Endodermal cell (in vitro differentiated cells): ENCODE results near the gene TMEM204. TPM values are rescaled to one million over a fixed set of nuclear protein-coding genes. Genes with fewer than 3 reads are reported as not detected.

Experiments
- DNase-seq: peaks from one replicate; pipeline ENCODE4 v3.0.0-alpha.2; 2017
- H3K27ac ChIP-seq: 2 replicates; pipeline ENCODE4 v1.5.1; 2013; ENCODE audit warnings: mild to moderate bottlenecking, low read depth, low read length, moderate library complexity
- H3K27me3 ChIP-seq: 2 replicates; pipeline ENCODE4 v1.6.1; 2013; ENCODE audit warnings: mild to moderate bottlenecking, low read length, moderate library complexity; ENCODE audit not compliant: insufficient read depth, control insufficient read depth, poor library complexity, severe bottlenecking
- H3K36me3 ChIP-seq: 2 replicates; pipeline ENCODE4 v1.7.0; 2013; ENCODE audit warnings: mild to moderate bottlenecking, low read length, moderate library complexity; ENCODE audit not compliant: control insufficient read depth, insufficient read depth
- H3K4me1 ChIP-seq: one replicate; pipeline ENCODE4 v1.7.0; 2013; ENCODE audit warnings: low read length; ENCODE audit not compliant: control insufficient read depth, insufficient read depth
- H3K4me3 ChIP-seq: 2 replicates; pipeline ENCODE4 v1.5.1; 2013; ENCODE audit warnings: mild to moderate bottlenecking, low read length, moderate library complexity
- H3K9ac ChIP-seq: 2 replicates; pipeline ENCODE4 v1.6.1; 2013; ENCODE audit warnings: mild to moderate bottlenecking, low read length, moderate library complexity; ENCODE audit not compliant: poor library complexity, severe bottlenecking; ENCODE audit errors: extremely low read depth
- H3K9me3 ChIP-seq: 2 replicates; pipeline ENCODE4 v1.6.1; 2013; ENCODE audit warnings: mild to moderate bottlenecking, low read length, moderate library complexity; ENCODE audit not compliant: control insufficient read depth
- H3K27ac Mint-ChIP-seq: 2 replicates; pipeline ENCODE4 v1.8.0; 2020; ENCODE audit warnings: mixed read lengths
- H3K27me3 Mint-ChIP-seq: 2 replicates; pipeline ENCODE4 v1.8.0; 2021; ENCODE audit warnings: mild to moderate bottlenecking, mixed read lengths; ENCODE audit not compliant: insufficient read depth
- H3K36me3 Mint-ChIP-seq: 2 replicates; pipeline ENCODE4 v1.8.0; 2020; ENCODE audit warnings: low read depth, mixed read lengths
- H3K4me1 Mint-ChIP-seq: 2 replicates; pipeline ENCODE4 v1.8.0; 2020; ENCODE audit warnings: mixed read lengths
- H3K4me3 Mint-ChIP-seq: 2 replicates; pipeline ENCODE4 v1.8.0; 2020; ENCODE audit warnings: mild to moderate bottlenecking, moderate library complexity, mixed read lengths
- H3K9me3 Mint-ChIP-seq: 2 replicates; pipeline ENCODE4 v1.8.0; 2020; ENCODE audit warnings: mild to moderate bottlenecking, mixed read lengths
- CTCF ChIP-seq: fragments of 200-600 bp; sonication (generic); conservative IDR thresholded peaks from 2 replicates; pipeline ENCODE4 v1.5.0; 2021; ENCODE audit warnings: antibody characterized with exemption, mild to moderate bottlenecking
- WGBS, 2 experiments: methylation state at CpG; one replicate each; pipeline versions ENCODE4 v1.1.5 to v1.1.7; 2013; ENCODE audit warnings: missing lambda C conversion rate in 2 of 2, mixed read lengths in 1 of 2; ENCODE audit not compliant: insufficient coverage in 1 of 2, insufficient read length in 1 of 2; 5-methylcytosine and 5-hydroxymethylcytosine counted together
- total RNA-seq, 2 donors: library from RNA; stranded (reverse); fragmentation: NEBNext Ultra II Directional in 1 of 2; extraction: Animal tissue kit (Norgen Biotek cat#: 25700) in 1 of 2; gene quantifications; 2 replicates in 1 of 2; 3 replicates in 1 of 2; pipeline ENCODE4 v1.2.1, GENCODE V29; 2021

The TMEM204 gene
- total RNA-seq, 2 donors from 2014 or later = not detected

- no peak overlapping the region for H3K27ac Mint-ChIP-seq
- no peaks in the 10 kb centered on the region for H3K27me3 Mint-ChIP-seq
- no peak for DNase-seq
- 95 to 98% methylated on average over 29 to 36 of the region's 36 CpGs for WGBS, 2 experiments
- peaks cover 35% of the 10 kb centered on the region for H3K36me3 Mint-ChIP-seq
- Histone ChIP-seq H3K9ac (no peak overlapping the region), H3K27ac (no peak overlapping the region), H3K4me3 (no peak overlapping the region), H3K36me3 (peaks cover 40% of the 10 kb centered on the region), H3K4me1 (peaks cover under 1% of the 10 kb centered on the region), H3K9me3 (no peaks in the 10 kb centered on the region), H3K27me3 (no peaks in the 10 kb centered on the region)
- H3K4me3 Mint-ChIP-seq = no peak overlapping the region
- H3K9me3 Mint-ChIP-seq = no peaks in the 10 kb centered on the region
- TF ChIP-seq CTCF = no peak
- H3K4me1 Mint-ChIP-seq = no peaks in the 10 kb centered on the region
These were observed 33.6 kb upstream of the TMEM204 start for GRCh38 chr16:1499756-1500464.

- Mint-ChIP-seq H3K27me3 (no peaks in the 10 kb centered on the region), H3K4me1 (no peaks in the 10 kb centered on the region), H3K9me3 (no peaks in the 10 kb centered on the region), H3K4me3 (no peak overlapping the region), H3K36me3 (peaks cover 33% of the 10 kb centered on the region), H3K27ac (no peak overlapping the region)
- no peak overlapping the region for H3K4me3 ChIP-seq
- no peaks in the 10 kb centered on the region for H3K9me3 ChIP-seq
- H3K9ac ChIP-seq = no peak overlapping the region
- no peaks in the 10 kb centered on the region for H3K4me1 ChIP-seq
- H3K27me3 ChIP-seq = no peaks in the 10 kb centered on the region
- WGBS, 2 experiments = 95% methylated on average over 35 to 44 of the region's 44 CpGs
- peaks cover 34% of the 10 kb centered on the region for H3K36me3 ChIP-seq
- H3K27ac ChIP-seq = no peak overlapping the region
- no peak for DNase-seq
- TF ChIP-seq CTCF = no peak
These were observed 32.9 kb upstream of the TMEM204 start for GRCh38 chr16:1500465-1501150.

- H3K36me3 Mint-ChIP-seq = peaks cover 37% of the 10 kb centered on the region
- H3K27me3 ChIP-seq = no peaks in the 10 kb centered on the region
- no peaks in the 10 kb centered on the region for H3K4me1 Mint-ChIP-seq
- no peak overlapping the region for H3K4me3 Mint-ChIP-seq
- H3K9me3 ChIP-seq = no peaks in the 10 kb centered on the region
- no peaks in the 10 kb centered on the region for H3K27me3 Mint-ChIP-seq
- H3K27ac ChIP-seq = no peak overlapping the region
- no peak for TF ChIP-seq CTCF
- H3K36me3 ChIP-seq = peaks cover 33% of the 10 kb centered on the region
- no peak for DNase-seq
- H3K4me3 ChIP-seq = no peak overlapping the region
- no peaks in the 10 kb centered on the region for H3K9me3 Mint-ChIP-seq
- no peaks in the 10 kb centered on the region for H3K4me1 ChIP-seq
- no peak overlapping the region for H3K27ac Mint-ChIP-seq
- no peak overlapping the region for H3K9ac ChIP-seq
- WGBS, 2 experiments = 97 to 98% methylated on average over 5 to 23 of the region's 23 CpGs
These were observed 31.8 kb upstream of the TMEM204 start for GRCh38 chr16:1501630-1502029.
